GM21367 (cell line): Measurements from ENCODE around the gene SPPL3.
"Not testable (repeated sequence)": the region's sequence is repeated elsewhere in the genome, so short reads cannot be mapped to it uniquely, and the experiment has no call there.

Source experiments
- ATAC-seq: cut with Tn5 transposase; IDR thresholded peaks from one replicate; pipeline ENCODE4 v1.9.1; 2021; ENCODE audit not compliant: unreplicated experiment

The SPPL3 gene

GRCh38 chr12:120792456-120792855 lies 111.7 kb downstream of the SPPL3 start:
- not testable (repeated sequence) for ATAC-seq

GRCh38 chr12:120791669-120792176 lies 112.4 kb downstream of the SPPL3 start:
- ATAC-seq, result no peak

DNA sequence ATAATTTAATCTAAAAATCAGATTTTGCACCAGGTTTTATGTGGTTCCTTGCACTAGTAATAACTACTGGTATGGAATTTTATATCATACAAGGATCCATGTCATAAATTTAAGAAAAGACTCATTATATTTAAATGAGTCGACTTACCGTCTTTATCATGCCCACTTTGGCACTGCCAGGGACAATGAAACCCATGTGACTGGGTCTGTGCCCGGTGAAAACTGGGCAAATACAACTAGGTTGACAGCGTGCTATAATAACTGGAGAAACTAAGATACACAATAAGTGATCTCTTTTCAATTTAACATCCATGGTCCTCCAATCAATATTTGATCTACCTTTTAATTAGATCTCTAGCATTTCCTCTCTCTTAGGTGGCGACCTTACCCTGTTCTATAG lies 114.0 kb downstream of the SPPL3 start:
- no peak for ATAC-seq

DNA sequence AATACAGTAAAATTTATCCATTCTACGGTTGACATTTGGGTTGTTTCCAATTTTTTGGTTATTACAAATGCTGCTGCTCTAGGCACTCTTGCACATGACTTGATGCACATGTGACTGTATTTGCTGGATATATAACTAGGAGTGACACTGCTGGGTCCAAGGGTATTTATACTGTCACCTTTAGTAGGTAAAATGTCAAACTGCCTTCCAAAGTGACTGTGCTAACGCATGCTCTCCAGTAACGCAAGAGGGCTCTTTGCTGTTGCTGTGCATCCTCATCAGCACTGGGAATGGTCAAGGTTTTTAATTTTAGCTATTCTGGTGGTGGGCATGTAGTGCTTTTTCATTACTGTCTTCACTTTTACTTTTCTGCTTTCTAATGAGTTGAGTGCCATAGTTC lies 116.3 kb downstream of the SPPL3 start:
- ATAC-seq, result no peak

DNA sequence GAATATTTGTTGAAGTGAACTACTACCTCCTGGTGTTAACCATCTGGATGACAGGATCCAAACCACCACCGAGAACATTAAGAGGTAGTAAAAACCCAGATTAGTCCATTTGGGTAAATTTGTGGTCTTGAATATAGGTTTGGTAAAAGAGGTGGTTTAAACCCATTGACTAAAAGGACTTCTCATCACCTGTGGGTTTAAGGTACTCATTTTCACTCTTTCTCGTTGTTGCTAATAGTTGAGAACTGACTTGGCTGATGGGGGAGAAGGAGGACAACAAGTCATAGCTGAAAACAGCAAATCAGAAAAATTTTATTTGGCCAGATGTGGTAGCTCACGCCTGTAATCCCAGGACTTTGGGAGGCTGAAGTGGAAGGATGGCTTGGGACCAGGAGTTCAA lies 119.4 kb downstream of the SPPL3 start:
- no peak for ATAC-seq

GRCh38 chr12:120783197-120783596 lies 121.0 kb downstream of the SPPL3 start:
- no peak for ATAC-seq

- ATAC-seq, result no peak
Measured at GRCh38 chr12:120775862-120776552, 128.2 kb downstream of the SPPL3 start.

GRCh38 chr12:120774169-120774916 lies 129.8 kb downstream of the SPPL3 start:
- ATAC-seq, result no peak

DNA sequence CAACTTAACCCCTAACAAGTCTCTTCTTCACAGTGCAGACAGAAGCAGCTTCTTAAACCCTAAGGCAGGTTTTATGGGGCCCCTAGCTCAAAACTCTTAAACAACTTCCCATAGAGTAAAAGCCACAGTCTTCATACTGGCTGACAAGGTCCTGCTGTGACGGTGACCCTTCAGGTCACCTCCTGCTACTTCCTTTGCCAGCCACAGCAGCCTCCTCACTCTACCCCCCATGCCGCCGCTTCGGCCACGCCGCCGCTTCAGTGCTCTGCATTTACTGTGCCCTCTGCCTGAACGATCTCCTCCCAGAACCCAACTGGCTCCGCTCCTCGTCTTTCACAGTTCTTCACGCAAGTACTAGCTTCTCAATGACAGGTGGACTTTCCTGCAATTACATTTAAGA lies 133.1 kb downstream of the SPPL3 start:
- no peak for ATAC-seq

DNA sequence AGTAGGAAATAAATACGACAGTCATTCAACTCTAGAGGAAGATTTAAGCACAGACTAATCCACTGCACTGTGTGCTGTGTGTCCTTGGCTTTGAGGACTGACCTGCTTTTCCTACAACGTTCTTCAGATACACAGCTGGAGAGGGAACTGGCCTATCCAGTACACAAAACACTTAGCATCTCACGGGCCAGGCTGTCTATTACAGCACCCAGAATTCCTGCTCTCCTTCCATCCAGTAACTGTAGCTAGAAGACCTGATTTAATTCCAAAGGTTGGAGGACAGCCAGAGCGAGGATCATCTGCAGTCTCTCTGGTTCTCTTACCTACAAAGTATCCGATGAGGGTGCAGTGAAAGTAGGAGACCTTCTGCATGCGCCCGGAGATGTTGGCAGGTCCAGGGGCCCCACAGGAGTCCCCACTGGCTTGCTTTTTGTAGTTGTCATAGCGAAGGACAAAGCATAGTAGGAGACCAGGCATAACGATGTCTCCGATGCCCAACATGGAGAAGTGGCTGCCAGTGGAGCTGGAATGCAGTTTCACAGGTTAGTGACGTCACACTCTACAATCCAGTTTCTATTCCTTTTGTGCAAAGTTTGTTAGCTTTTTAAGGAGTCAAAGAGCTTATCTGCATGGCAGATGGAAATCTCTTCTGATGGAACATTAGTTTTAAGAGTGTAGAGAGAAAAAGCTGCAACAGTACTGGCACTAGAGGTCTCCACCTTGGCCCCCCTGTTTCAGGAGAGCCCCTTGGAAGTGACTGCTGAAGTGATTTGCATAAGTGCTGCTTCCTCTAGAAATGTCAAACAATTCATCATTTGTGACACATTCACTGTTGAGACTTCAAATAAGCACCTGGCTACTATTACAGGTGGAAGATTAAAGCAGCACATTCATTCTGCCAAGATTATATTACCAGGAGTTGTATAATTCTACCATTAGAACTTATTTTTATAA lies 136.8 kb downstream of the SPPL3 start:
- no peak for ATAC-seq

GRCh38 chr12:120766566-120766965 lies 137.6 kb downstream of the SPPL3 start:
- ATAC-seq, result no peak

GRCh38 chr12:120764816-120765215 lies 139.3 kb downstream of the SPPL3 start:
- ATAC-seq, result no peak

DNA sequence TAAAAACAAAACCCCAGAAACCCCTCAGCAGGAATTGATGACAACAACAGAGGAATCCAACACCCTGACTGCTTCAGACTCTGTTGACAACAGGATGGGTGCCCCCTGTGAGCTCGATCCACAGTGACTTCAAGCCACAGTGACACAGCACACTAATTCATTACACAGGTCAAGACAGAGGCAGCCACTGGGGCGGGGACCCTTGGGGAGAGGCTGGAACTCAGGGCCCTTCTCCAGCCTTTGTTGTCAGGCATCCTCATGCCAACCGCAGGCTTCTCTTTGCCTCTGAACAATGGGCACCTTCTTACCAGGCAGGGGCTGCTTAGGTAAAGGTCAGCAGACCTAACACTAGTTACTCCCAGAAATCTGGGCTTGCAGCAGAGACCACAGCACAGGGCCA lies 140.9 kb downstream of the SPPL3 start:
- no peak for ATAC-seq

DNA sequence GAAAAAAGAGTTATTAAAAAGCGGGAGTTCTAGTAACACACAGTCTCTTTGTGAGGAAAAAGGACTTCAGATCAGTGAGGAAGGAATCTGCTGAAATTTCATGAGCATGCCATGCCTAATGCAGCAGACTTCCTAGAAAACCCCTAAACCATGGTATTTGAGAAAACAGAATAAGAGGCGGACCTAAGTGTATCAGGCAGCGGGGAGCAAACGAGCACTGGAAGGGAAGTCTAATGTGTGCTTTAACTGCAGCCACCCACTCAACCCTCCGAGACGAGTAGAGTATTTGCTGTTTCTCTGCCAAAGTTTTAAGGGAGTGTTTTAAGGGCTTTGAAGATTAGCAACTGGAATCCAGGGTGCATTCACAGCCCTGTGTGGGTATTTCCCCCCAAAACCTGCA lies 142.1 kb downstream of the SPPL3 start:
- no peak for ATAC-seq

DNA sequence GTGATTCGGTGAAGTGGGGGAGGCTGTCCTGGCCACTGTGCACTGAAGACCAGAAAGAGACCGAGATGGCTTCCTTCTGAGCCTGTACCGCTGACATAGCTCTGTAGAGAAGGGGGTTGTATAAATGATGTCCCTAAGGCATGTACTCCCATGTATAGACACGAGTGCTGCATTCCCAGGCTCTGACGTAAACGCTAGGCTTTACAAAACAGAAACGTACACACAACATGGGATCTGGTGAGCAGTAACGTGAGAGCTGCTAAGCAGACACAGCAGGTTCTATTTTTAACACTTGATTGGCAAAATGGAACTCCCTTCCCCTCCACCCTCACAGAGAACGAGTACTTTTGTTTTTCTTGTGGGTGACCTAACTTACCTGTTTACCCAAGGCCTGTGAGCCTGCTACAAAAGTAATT lies 142.6 kb downstream of the SPPL3 start:
- ATAC-seq, result no peak

DNA sequence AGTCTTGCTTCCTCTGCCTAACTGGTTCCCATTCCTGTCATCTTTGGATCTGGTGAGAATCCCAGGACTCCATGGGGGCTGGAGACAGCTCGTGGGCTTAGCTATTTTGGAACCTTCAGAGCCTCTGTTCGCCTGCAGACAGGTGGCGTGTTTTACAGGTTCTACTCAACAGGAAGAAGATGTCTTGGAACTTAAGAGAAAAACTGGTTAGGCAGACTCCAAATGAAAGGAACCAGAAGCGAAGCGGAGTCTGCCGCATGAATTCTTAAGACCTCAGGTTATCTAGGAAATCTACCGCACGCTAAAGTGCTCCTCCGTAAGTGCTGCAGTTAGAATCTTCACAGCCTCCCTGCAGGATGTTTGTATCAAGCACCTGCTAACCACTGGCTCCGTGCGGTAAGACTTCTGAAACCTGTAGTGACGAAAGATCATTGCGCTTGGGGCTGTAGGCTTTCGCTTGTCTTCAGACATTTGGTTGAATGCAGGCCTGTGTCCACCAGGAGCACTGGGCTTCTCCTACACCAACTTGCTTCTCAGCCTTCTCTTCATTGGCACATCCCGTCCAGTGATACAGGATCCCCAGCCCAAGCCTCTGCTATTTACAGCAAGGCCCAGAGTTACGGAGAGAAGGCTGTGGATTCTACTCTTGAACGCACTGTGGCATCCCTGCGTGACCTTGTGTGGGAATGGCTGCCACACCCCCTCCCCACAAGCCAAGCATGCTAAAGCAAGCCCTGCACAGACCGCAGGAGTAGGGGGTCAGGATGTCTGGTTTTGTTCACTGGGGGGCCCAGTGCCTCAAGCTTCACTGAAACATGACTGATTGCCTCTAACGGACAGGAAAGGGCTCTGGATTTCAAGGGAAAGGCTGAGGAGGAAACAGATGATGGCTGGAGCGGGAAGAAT lies 143.6 kb downstream of the SPPL3 start:
- ATAC-seq, result no peak

GRCh38 chr12:120759591-120760348 lies 144.4 kb downstream of the SPPL3 start:
- no peak for ATAC-seq

DNA sequence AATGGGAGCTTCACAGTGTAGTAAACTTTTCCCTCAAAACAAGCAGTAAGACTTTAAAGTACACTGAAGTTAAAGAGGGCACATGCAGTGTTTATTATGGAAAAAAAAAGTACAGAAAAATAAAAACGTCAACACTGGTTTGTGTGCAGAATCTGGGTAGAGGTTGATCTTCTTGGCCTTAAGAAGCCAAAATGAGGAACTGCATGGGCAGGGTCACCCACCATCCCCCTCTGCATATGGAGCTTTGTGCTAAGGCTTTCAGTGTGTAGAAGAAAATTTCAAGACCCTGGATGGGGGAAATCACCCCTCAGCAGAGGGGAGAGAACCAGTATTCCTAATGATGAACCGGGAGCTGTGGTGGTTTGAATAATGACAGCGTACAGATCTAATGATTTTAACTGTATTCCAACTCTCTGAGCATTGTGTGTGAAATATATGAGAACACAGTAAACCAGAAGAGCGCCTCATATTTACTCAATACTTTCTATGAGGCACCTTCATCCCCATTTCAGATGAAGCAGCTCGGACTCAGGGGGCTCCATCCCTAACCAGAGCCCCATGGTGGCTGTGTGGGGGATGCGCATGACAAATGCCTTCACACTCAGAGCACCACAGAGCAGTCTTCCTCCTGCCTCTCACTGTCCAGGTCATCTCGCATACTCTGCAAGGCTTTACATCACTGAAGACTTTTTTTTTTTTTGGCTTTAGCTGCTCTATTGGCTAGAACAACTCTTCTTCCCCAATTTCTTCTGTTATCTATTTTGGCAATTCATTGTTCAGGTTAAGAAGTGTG lies 145.2 kb downstream of the SPPL3 start:
- no peak for ATAC-seq

- no peak for ATAC-seq
Measured at GRCh38 chr12:120757949-120758348, 146.2 kb downstream of the SPPL3 start.
